Measurements from ENCODE around the gene NBEAL2.
"Not testable (repeated sequence)": the region's sequence is repeated elsewhere in the genome, so short reads cannot be mapped to it uniquely, and the experiment has no call there.

Gene NBEAL2

GRCh38 chr3:47008234-47008796 is 28.8 kb downstream of the NBEAL2 start:
- no peak for DNase-seq (ENCODE audit: low read depth, low spot score)
- no peak overlapping the region for H3K27ac ChIP-seq

DNA sequence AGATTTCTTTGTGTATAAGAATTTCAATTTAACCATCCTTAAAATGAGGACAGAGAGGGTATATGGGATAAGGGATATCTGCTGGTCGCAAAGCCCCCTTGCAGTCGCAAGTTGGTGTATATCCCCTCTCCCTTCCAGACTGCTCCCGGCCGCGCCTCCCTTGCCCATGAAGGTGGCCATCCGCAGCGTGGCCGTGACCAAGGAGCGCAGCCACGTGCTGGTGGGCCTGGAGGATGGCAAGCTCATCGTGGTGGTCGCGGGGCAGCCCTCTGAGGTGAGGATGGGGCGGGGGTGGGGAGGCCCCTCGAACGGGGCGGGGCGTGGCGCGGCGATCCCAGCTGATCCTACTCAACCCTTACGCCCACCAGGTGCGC is 29.4 kb downstream of the NBEAL2 start:
- no peak for DNase-seq (ENCODE audit: low read depth, low spot score)
- H3K27ac ChIP-seq = peak overlapping the region; percentile 52

- H3K27ac ChIP-seq = peak overlapping the region; percentile 52
- DNase-seq (ENCODE audit: low read depth, low spot score) = no peak
These were observed 30.0 kb downstream of the NBEAL2 start for GRCh38 chr3:47009225-47010110.

DNA sequence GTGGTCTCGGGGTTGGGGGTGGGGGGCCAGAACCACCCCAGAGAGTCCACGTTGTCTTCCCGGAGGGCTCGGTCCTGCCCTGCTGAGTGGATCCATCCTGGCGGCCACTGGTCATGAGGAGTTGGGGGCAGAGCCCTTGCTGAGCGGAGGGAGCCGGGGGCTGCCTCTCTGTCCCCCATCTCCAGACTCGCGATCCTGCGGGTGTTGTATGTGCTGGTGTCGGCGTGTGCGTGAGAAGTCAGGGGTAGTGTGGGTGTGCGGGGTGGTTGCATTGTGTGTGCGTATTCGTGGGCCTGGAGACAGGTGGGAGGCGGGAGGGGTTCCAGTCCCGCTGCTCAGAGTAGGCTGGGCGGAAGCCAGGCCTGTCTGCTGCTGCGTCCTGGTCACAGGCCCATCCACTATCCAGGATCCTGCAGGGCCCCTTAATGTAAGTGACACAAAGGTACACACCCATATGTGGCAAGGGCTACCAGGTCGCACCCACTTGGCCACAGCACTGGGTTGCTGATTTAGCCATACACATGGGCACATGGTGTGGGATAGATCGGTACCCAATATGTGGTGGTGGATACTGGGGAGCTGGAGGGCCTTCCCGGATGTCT is 30.7 kb downstream of the NBEAL2 start:
- DNase-seq (ENCODE audit: low read depth, low spot score) = no peak
- peak overlapping the region; percentile 52 for H3K27ac ChIP-seq

DNA sequence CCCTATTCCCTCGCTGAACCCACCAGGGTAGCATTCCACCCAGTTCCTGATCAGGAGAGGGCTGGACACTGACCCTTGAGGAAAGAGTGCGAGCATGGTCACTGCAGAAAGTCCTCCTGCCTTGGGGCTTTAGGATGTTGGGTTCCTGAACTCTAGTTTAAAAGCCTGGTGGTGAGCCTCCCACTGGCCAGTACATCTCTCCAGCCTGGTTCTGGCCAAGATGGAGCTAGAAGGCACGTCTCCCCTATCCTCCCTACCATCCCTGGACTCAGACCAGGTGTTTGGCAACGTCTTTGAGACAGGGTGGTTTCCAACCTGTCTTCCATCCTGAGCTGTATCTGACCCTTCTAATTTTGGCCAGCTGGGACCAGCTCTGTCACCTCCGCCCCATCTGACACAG is 31.4 kb downstream of the NBEAL2 start:
- no peak overlapping the region for H3K27ac ChIP-seq
- DNase-seq (ENCODE audit: low read depth, low spot score) = no peak

- DNase-seq (ENCODE audit: low read depth, low spot score) = no peak
- no peak overlapping the region for H3K27ac ChIP-seq
These were observed 31.9 kb downstream of the NBEAL2 start for GRCh38 chr3:47011371-47011770.

DNA sequence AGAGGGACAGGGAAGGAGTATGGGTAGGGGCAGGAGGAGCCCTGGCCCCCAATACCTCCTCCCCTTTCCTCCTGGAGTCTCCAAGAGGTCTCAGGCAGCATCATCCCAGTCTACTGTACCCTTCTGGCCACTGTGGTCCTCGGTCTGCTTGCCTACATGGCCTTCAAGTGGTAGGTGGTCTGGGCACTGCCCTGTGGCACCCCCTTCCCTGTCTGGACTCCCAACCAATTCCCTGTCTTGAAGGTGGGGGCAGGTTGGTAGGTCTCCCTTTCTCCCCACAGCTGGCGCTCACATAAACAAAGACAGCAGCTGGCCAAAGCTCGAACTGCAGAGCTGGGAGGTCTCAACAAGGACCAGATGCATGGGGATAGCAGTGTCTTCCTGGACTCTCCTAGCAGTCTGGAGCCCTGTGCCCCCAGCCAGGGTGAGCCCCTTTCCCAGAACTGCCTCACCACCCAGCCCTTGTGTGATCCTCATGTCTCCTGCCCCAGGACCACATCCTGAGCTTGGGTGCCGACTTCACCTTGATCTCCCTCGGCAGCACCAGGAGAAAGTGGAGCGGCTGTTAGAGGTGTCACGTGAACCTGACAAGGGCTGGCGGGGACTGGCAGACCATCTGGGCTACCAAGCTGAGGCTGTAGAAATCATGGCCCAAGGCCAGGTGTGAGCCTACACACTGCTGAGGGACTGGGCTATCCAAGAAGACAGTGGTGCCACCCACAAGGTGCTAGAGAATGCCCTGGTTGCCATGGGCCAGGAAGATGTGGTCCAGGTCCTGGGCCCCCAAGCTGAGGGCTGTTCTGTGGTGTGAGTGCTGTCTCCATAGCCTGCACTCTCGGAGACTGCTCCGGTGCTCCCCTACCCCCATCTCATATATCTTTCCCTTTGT is 33.1 kb downstream of the NBEAL2 start:
- DNase-seq (ENCODE audit: low read depth, low spot score) = no peak

DNA sequence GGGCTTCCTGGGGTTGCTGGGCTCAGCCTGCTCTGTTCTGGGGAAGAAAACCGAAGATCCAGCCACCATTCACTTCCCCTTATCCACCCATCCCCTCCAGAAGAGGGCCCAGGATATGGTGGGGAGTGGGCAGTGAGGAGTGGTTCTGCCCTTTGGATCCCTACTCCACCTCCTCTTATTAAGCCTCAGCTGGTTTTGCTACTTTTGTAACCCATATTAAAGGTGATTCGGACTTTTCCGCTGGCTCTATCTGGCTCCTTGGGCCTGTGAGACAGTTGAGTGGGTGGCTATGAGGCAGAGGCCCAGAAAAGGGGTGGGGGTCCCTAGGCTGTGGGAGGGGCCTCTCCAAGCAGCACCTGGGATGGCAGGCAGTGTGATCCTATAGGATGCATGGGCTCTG is 33.8 kb downstream of the NBEAL2 start:
- DNase-seq (ENCODE audit: low read depth, low spot score) = no peak
- no peak overlapping the region for H3K27ac ChIP-seq

More for the DNA sequence above, 33.1 kb downstream of the NBEAL2 start:
- H3K27ac ChIP-seq = no peak overlapping the region

GRCh38 chr3:47014036-47014435 is 34.6 kb downstream of the NBEAL2 start:
- H3K27ac ChIP-seq = no peak overlapping the region
- no peak for DNase-seq (ENCODE audit: low read depth, low spot score)

GRCh38 chr3:47015151-47015550 is 35.7 kb downstream of the NBEAL2 start:
- H3K27ac ChIP-seq = no peak overlapping the region
- no peak for DNase-seq (ENCODE audit: low read depth, low spot score)

DNA sequence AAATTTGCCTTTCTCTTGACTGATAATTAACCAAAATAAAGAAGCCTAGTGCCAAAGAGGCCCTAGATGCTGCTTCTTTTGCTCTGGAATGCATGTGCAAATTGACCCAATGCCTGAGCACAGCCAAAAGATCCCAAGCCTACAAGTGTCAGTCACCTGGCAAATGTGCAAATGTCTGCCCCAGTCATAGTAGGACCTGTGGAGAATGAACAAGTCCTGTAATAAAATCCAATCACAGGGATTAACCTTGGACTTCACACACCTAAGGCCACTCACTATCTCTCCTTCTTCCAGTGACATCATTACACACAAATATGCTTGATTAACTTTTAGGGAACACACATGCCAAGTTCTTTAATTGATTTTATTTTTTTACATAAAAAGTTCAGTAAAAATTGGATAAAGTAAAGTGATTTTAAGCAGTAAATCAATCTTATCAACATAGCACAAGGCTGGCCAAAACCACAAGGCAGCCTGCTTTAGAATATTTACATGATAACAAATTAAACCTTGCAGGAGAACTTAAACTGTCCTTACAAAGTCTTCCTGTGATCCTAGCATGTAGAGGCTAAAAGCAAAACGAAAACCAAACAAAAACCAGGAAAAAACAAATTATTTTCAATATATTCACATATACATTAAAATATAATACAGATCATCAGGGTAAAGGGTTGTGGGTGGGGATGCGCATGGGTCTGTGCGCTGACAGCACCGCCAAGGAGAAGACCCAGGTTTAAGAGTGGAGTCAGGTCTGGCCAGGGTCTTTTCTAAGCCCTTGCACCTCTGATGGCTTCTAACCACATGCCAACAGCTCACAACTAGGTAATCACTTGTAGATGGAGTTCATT is 36.8 kb downstream of the NBEAL2 start:
- peak overlapping the region; percentile 38 for H3K27ac ChIP-seq
- DNase-seq (ENCODE audit: low read depth, low spot score) = no peak

DNA sequence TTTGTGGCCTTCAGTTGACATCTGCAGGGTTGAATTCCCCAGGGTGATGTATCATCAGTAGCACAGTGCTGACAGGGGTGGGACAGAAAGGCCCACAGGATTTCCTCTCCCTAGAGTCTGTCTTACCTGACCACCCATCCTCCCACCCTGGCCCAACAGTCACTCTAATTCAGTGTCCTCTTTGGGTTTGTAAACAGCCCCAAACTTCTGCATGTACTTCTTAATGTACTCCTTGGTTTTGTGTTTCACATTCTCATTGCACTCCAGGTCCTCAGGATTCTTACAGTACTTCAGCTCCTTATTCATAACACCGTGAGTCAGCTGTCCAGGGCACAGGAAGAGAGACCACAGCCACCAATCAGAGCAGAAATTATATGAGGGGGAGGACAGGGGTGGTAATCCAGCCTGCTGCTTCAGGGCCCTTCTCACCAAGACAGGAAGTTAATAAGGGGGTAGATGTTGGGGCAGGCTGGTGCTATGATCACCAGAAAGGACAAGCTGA is 37.5 kb downstream of the NBEAL2 start:
- DNase-seq (ENCODE audit: low read depth, low spot score) = no peak
- H3K27ac ChIP-seq = peak overlapping the region; percentile 38

- peak overlapping the region; percentile 38 for H3K27ac ChIP-seq
These were observed 38.2 kb downstream of the NBEAL2 start for GRCh38 chr3:47017504-47018268.

DNA sequence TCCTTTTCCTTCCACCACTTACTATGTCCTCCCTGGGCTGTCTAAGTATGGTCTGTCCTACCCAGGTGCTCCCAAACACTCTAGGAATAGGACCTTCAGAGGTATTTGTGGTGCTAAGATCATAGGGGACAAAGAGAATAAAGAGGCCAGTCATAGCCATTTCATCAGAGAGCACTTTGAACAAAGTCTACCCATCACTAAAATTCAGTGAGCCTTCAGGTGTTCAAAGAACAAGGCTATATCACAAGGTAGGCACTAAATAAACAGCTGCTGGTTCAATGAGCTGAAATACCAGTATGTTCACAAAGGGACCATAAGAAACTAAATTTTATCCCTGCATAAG is 38.8 kb downstream of the NBEAL2 start:
- H3K27ac ChIP-seq = peak overlapping the region; percentile 38
- no peak for DNase-seq (ENCODE audit: low read depth, low spot score)

More at GRCh38 chr3:47017504-47018268, 38.2 kb downstream of the NBEAL2 start:
- DNase-seq (ENCODE audit: low read depth, low spot score) = no peak

- H3K27ac ChIP-seq = no peak overlapping the region
- peak; percentile 39 for DNase-seq (ENCODE audit: low read depth, low spot score)
These were observed 39.7 kb downstream of the NBEAL2 start for GRCh38 chr3:47019201-47019600.

DNA sequence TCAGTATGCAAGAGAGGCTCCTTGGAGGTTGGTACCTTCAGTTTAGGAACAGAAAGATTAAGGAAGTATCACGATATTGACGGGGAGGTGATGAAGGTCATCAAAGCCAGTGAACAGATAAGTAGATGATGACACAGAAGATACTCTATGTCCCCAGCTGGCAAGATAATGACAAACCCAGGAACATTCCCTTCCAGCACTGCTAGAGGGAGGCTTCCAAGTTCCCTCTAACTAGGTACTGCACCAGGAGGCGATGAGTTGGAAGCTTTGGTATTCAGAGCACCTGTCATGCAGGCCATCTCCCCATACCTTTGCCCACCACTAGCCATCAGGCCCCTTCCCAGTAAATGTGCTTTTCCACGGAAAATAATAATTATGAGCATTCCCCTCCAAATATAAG is 40.8 kb downstream of the NBEAL2 start:
- H3K27ac ChIP-seq = no peak overlapping the region
- DNase-seq (ENCODE audit: low read depth, low spot score) = no peak

GRCh38 chr3:47022641-47023071 is 43.2 kb downstream of the NBEAL2 start:
- no peak for DNase-seq (ENCODE audit: low read depth, low spot score)
- no peak overlapping the region for H3K27ac ChIP-seq

- DNase-seq (ENCODE audit: low read depth, low spot score) = no peak
These were observed 45.5 kb downstream of the NBEAL2 start for GRCh38 chr3:47024932-47025331.

DNA sequence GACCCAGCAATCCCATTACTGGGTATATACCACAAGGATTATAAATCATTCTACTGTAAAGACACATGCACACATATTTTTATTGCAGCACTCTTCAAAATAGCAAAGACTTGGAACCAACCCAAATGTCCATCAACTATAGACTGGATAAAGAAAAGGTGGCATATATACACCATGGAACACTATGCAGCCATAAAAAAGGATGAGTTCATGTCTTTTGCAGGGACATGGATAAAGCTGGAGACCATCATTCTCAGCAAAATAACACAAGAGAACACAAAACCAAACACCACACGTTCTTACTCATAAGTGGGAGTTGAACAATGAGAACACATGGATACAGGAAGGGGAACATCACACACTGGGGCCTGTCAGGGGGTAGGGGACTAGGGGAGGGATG is 47.0 kb downstream of the NBEAL2 start:
- DNase-seq (ENCODE audit: low read depth, low spot score); H3K27ac ChIP-seq: not testable (repeated sequence)

More at GRCh38 chr3:47024932-47025331, 45.5 kb downstream of the NBEAL2 start:
- H3K27ac ChIP-seq = no peak overlapping the region

Measured in epithelial cell of prostate (primary cell).